Activated CD8-positive, alpha-beta memory T cell treated with anti-CD3 and anti-CD28 coated beads for 1 hour (primary cell): Measurements from ENCODE around the gene ADGRG6.
"Not testable (repeated sequence)": the region's sequence is repeated elsewhere in the genome, so short reads cannot be mapped to it uniquely, and the experiment has no call there.

Source experiments
- DNase-seq, 2 donors: peaks; one replicate each; pipeline ENCODE4 v3.0.0-alpha.2; 2020; ENCODE audit warnings: low read depth in 1 of 2; ENCODE audit errors: extremely low read depth in 1 of 2

The ADGRG6 gene

GRCh38 chr6:142440600-142441293 is 138.9 kb downstream of the ADGRG6 start:
- no peak for DNase-seq

GRCh38 chr6:142441716-142442115 is 139.9 kb downstream of the ADGRG6 start:
- DNase-seq: no peak

GRCh38 chr6:142443102-142443501 is 141.3 kb downstream of the ADGRG6 start:
- DNase-seq: no peak

- no peak for DNase-seq
These were observed 141.7 kb downstream of the ADGRG6 start for GRCh38 chr6:142443532-142443931.

GRCh38 chr6:142444376-142444775 is 142.6 kb downstream of the ADGRG6 start:
- no peak for DNase-seq

GRCh38 chr6:142444881-142445301 is 143.1 kb downstream of the ADGRG6 start:
- DNase-seq: no peak

- no peak for DNase-seq
These were observed 144.4 kb downstream of the ADGRG6 start for GRCh38 chr6:142446168-142446567.

GRCh38 chr6:142446576-142446975 is 144.8 kb downstream of the ADGRG6 start:
- no peak for DNase-seq

GRCh38 chr6:142448091-142448729 is 146.4 kb downstream of the ADGRG6 start:
- DNase-seq: no peak

- not testable (repeated sequence) for DNase-seq
These were observed 149.0 kb downstream of the ADGRG6 start for GRCh38 chr6:142450856-142451255.

- DNase-seq: no peak
These were observed 151.2 kb downstream of the ADGRG6 start for GRCh38 chr6:142452993-142453392.

- DNase-seq: not testable (repeated sequence)
These were observed 152.4 kb downstream of the ADGRG6 start for GRCh38 chr6:142454196-142454595.

GRCh38 chr6:142454848-142455247 is 153.0 kb downstream of the ADGRG6 start:
- not testable (repeated sequence) for DNase-seq

GRCh38 chr6:142455957-142456589 is 154.3 kb downstream of the ADGRG6 start:
- no peak for DNase-seq

GRCh38 chr6:142457638-142458406 is 156.0 kb downstream of the ADGRG6 start:
- DNase-seq: no peak

GRCh38 chr6:142458836-142459235 is 157.0 kb downstream of the ADGRG6 start:
- DNase-seq: no peak

- no peak for DNase-seq
These were observed 157.5 kb downstream of the ADGRG6 start for GRCh38 chr6:142459271-142459670.

- DNase-seq: no peak
These were observed 160.5 kb downstream of the ADGRG6 start for GRCh38 chr6:142462260-142462659.

- no peak for DNase-seq
These were observed 162.2 kb downstream of the ADGRG6 start for GRCh38 chr6:142463988-142464387.

- DNase-seq: no peak
These were observed 167.4 kb downstream of the ADGRG6 start for GRCh38 chr6:142469220-142469619.

- DNase-seq: no peak
These were observed 168.6 kb downstream of the ADGRG6 start for GRCh38 chr6:142470421-142470820.
